ENCODE data around the gene RPSA.
"Not testable (repeated sequence)": the region's sequence is repeated elsewhere in the genome, so short reads cannot be mapped to it uniquely, and the experiment has no call there.

RPSA gene

DNA sequence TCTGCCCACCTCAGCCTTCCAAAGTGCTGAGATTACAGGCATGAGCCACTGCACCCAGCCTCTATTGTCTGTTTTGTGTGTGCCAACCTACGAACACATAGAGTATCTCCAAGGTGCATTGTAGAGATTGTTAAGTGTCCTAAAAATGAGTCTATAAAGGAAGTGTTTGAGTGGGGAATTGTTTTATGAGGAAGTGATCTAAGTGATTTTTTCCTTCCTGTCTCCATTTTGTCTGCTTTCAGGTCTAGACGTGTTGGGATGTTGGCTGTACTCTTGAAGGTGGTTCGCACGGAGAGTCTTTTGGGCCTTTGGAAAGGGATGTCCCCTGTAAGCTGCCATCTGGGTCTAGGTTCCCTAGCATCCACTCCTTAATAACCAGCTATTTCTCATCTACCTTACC, 16.3 kb upstream of the RPSA start:
- no peak for DNase-seq

DNA sequence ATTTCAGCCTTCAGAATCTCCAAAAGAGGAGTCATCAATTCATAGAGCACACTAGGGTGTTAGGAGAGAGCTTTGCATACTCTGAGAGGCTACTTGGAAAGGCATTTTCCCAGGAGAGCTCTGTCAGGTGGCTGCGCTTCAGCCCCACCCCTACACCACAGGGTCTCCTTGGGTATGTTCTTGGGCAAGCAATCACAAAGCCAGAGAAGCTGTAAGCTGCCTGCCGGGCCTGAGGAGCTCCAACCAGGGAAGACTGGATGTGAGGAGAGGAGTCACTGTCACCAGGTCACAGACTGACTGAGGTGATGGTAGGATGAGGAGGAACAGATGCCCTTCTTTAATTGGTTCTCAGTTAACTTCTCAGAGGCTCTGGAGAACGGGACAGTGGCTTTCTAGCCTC, 9.8 kb upstream of the RPSA start:
- DNase-seq = no peak

- DNase-seq = no peak
Observed at GRCh38 chr3:39398700-39399099, 7.8 kb upstream of the RPSA start.

- no peak for DNase-seq
Observed at GRCh38 chr3:39401983-39402382, 4.5 kb upstream of the RPSA start.

DNA sequence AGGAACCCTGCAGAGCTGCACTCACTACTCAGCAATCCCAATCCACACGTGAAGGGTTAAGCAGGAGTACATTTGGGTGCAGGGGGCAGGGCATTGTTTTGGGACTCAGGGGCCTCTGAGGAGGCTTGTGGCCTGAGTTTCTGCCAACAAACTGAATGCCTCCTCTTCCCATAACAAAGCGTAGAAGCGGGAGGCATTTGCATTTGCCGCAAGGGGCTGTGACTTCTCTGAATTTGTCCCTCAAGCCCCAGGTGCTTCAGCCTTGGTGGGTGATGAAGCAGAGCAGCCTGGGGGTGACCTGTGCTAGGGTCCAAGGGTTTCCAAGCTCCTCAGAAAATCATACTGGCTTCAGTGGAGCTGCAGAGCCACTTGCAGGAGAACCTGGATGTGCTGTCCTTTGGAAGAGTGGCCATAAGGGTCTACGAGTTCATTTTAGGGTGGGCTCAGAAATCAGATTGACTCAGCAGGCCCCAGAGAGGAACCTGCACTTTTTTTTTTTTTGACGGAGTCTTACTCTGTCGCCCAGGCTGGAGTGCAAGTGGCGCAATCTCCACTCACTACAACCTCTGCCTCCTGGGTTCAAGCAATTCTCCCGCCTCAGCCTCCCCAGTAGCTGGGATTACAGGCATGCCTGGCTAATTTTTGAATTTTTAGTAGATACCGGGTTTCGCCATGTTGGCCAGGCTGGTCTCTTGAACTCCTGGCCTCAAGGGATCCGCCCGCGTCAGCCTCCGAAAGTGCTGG, 1.4 kb upstream of the RPSA start:
- no peak for DNase-seq

GRCh38 chr3:39405687-39406367, 693 bp upstream of the RPSA start:
- no peak for DNase-seq

DNA sequence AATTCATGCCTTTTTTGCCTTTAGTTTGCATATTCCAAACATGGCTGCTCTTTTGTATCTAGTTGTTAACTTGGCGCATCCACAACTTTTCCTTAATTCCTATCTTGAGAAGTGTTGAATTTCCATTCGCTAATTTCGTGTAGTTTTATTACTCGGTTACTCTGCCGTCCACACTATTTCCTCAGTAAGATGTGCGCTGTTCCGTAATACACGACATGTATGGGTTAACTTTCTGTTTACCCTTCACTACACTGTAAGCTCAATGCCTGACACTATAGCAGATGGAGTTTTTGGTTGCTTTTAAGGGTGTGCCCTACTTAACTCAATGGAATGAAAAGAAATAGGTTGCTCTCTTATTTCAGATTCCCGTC, 724 bp downstream of the RPSA start:
- no peak for DNase-seq

DNA sequence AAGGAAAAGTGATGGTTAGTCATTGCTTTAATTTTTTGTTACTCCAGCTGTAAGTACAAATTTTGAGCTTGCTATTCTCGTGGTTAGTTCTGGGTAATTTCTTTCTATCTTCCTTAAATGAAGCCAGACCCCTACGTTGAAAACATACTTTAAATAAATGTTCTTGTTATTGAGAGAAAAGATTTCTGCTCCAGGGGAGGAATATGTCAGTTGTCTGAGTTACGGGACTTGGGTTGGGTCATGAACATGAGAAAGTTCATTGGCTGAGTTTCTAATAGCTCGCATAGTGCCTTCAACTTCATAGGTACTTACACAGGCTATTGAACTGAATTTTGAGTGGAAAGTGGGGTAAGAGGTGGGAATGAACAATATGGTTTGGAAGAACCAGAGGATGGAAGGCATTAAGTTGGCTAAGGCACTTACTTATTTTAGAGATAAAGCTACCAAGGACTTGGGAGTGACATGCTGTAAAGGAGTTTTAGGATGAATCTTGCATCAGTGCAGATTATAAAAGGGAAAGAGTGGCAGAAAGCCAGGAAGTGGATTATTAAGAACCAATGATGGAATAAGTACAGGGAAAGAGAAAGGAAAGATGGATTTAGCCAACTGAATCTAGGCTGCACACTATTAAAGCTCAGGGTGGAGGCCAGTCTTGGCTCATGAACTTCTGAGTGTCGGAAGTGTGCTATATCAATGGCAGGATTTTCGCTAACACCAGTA, 1.4 kb downstream of the RPSA start:
- DNase-seq = no peak

GRCh38 chr3:39408493-39409372, 2.2 kb downstream of the RPSA start:
- no peak for DNase-seq

DNA sequence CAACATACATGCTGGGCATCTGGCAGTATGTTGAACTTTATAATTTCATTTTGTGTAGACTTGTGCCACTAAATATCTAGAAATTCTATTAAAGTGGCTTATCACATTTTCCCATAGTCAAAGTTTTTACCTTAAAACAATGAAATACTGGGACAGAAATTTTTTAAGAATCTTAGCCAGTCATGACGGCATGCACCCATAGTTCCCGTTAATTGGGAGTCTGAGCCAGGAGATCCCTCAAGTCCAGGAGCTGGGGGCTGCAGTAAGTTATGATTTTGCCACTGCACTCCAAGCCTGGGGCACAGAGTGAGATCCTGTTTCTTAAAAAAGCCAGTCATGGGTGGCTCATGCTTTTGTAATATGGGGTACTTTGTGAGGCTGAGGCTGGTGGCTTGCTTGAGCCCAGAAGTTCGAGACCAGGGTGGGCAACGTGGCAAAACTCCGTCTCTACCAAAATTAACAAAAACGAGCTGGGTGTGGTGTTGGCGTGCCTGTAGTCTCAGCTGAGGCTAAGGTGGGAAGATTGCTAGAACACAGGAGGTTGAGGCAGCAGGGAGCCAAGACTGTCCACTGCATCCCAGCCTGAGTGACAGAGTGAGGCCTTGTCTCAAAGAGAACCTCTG, 3.1 kb downstream of the RPSA start:
- no peak for DNase-seq

- no peak for DNase-seq
Observed at GRCh38 chr3:39410893-39411292, 4.4 kb downstream of the RPSA start.

DNA sequence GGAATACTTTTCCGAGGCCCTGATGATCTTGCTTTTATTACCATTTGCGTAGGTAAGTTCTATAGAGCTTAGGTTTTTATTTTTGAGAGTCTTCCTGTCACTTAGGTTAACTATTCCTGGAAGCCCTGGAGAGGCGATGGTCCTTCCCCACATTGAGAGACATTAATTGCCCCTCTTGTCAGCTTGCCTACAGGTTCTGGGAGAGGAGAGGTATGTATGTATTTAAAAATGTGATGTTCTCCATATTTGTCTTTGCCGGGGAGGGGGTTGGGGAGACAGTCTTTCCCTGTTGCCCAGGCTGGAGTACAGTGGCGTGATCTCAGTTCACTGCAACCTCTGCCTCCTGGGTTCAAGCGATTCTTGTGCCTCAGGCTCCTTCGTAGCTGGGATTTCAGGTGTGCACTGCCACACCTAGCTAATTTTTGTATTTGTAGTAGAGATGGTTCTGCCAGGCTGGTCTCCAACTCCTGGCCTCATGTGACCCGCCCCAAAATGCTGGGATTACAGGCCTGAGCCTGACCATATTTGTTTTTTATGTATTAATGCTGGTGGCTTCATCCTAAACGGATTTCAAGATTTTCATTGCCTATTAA, 6.2 kb downstream of the RPSA start:
- DNase-seq = no peak

DNA sequence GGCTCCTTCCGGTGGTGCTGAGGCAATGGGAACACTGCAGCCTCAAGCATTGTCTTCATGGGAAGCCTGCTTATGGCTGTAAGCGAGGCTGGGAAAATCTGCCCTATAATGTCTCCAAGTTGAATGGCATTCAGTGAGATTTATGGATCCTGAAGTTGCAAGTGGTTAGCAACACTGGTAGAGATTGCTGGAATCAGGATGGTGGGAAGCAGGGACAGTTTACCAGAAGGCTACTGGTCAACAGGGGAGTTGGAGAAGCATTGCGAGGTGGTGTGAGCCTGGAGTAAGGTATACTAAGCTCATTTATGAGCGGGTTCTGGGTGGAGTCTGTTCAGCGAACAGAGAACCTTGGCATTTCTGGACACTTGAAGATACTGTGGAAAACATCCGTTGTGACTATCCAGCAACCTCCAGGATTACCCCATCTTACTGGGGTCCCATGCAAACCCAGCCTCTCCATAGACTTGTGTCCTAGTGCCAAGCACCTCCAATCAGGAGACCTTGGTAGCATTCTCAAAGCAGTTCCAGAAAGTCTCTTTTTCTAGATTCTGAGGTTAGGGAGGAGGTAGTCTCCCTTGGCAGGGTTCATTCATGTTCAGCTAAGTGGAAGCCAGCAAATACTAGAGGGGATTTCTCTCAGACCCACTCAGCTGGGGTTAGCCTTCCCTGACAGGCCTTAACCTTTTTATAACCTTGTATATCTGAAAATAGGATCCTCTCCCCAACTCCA, 7.3 kb downstream of the RPSA start:
- DNase-seq = peak; percentile 31

GRCh38 chr3:39414421-39414907, 7.9 kb downstream of the RPSA start:
- peak; percentile 33 for DNase-seq

GRCh38 chr3:39415302-39415701, 8.8 kb downstream of the RPSA start:
- not testable (repeated sequence) for DNase-seq

DNA sequence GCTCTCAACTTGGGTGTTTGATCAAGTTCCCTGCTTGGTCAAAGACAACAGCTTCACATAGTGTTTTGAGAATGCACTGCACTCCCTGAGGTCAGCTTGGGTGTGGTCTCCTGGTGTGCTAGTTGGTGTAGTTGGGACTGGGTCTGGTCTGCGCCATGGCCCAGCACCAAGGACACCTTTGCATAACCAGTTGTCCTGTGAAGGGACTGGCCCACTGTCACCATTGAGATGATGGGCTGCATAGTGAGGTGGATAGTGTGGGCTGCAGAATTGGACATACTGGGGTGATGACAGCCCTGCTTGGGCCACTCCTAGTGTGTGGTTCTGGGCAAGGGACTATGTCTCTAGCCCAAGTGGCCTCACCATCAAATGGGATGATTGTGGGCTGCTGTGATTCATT, 9.5 kb downstream of the RPSA start:
- no peak for DNase-seq

- DNase-seq = not testable (repeated sequence)
Observed at GRCh38 chr3:39416998-39417397, 10.5 kb downstream of the RPSA start.

- not testable (repeated sequence) for DNase-seq
Observed at GRCh38 chr3:39418556-39419225, 12.2 kb downstream of the RPSA start.

DNA sequence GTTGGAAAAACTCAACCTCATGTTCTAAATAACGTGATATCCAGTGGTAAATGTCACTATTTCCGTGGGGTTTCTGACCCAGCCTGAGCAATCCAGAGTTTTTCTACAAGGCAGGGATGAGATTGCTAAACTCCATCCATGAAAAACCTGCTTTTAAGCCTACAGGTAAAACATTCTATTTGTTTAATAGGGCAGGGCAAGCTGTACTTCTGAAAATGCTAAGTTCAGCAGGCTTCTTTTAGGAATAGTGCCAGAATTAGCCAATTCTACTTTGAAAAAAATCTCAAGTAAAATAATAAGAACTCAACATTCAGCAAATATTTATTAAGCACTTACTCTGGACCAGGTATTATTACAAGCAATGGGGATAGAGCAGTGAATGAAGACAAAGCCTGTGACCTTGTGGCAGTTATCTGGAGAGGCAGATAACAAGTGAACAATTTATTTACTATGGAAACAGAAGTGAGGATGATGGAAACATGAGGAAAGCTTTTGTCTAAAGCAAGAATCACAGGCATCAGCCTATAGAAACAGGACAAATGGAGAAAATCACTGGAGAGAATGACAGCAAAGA, 13.3 kb downstream of the RPSA start:
- DNase-seq = no peak

- no peak for DNase-seq
Observed at GRCh38 chr3:39420543-39420942, 14.0 kb downstream of the RPSA start.
